ENCODE measurements around the gene ZNF571.
A peak's percentile ranks its signal among the peaks of the same experiment; 100 is the strongest.

ZNF571 gene

GRCh38 chr19:37594304-37594981 is at the start of gene ZNF571, which contains the start of gene ZNF540:
Gene ZNF571, minus strand, starts transcription at chr19:37594792. Its CDS starts 8,116 bp downstream, at chr19:37586676.
Gene ZNF540, plus strand, starts transcription at chr19:37594876. Its CDS starts 3,572 bp downstream, at chr19:37598448.
- peak within 1 kb of the TSS; percentile 78 for H3K27ac ChIP-seq

GRCh38 chr19:37635076-37636056 is 40.8 kb upstream of the ZNF571 start:
- no peak for TF ChIP-seq ZFX (IDR thresholded peaks at IDR 0.05)
- TF ChIP-seq CTCF (conservative IDR thresholded peaks at IDR 0.05), result no peak
- no peak overlapping the region for H3K27ac ChIP-seq

More at GRCh38 chr19:37594304-37594981, at the start of gene ZNF571, which contains the start of gene ZNF540:
- TF ChIP-seq ZFX (IDR thresholded peaks at IDR 0.05), result no peak
- no peak for TF ChIP-seq CTCF (conservative IDR thresholded peaks at IDR 0.05)

GRCh38 chr19:37594982-37595382 is 390 bp upstream of the ZNF571 start:
- TF ChIP-seq ZFX (IDR thresholded peaks at IDR 0.05) (no peak), CTCF (conservative IDR thresholded peaks at IDR 0.05) (no peak)
- H3K27ac ChIP-seq, result peak overlapping the region; percentile 78

GRCh38 chr19:37593996-37594303 is 642 bp downstream of the ZNF571 start:
- peak overlapping the region; percentile 78 for H3K27ac ChIP-seq
- TF ChIP-seq CTCF (conservative IDR thresholded peaks at IDR 0.05) (no peak), ZFX (IDR thresholded peaks at IDR 0.05) (no peak)

DNA sequence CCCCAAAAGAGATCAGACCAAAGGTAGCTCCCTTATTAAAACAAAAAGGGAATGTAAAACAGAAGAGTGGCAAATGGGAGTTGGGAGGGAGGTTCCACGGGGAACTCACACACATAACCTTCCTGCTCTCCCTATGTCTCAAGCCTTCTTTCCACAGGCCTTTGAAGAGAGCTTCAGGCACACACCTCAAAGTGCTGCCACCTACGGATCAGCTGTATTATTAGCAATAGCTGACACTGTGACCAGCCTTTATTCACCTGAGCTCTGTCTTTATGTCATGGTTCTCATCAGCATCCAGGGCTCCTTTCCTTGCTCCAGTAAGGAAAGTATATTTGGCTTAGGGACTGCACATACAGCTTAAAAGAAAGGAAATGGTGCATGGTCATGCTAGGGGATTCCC is 11.3 kb downstream of the ZNF571 start:
- no peak for TF ChIP-seq ZFX (IDR thresholded peaks at IDR 0.05)
- no peak for TF ChIP-seq CTCF (conservative IDR thresholded peaks at IDR 0.05)
- H3K27ac ChIP-seq, result no peak overlapping the region

DNA sequence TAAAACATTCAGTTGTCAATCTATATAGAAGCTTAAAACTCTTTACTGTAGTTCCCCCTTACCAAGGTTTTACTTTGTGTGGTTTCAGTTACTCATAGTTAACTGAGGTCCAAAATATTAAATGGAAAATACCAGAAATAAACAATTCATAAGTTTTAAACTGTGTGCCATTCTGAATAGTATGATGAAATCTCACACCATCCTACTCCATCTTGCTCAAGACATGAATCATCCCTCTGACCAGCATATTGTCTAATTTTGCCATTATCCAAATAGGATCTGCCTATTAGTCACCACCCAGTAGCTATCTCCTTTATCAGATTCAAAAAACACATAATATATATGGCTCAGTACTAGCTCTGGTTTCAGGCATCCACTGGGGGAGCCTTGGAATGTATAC is 22.4 kb downstream of the ZNF571 start:
- H3K27ac ChIP-seq, result no peak overlapping the region
- TF ChIP-seq CTCF (conservative IDR thresholded peaks at IDR 0.05) (no peak), ZFX (IDR thresholded peaks at IDR 0.05) (no peak)

DNA sequence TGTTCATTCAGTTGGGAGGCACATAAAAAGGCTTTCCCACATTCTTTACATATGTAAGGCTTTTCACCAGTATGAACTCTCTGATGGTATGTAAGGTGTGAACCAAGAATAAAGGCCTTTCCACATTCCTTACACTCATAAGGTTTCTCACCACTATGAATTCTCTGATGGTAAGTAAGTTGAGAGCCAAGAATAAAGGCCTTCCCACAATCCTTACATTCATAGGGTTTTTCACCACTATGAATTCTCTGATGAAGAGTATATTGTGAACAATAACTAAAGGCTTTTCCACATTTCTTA is 29.3 kb downstream of the ZNF571 start:
- TF ChIP-seq ZFX (IDR thresholded peaks at IDR 0.05) (no peak), CTCF (conservative IDR thresholded peaks at IDR 0.05) (no peak)
- H3K27ac ChIP-seq, result no peak overlapping the region
